Heart right ventricle (tissue), 16 donors: ENCODE data around the gene TCERG1L. TPM values are rescaled to one million over a fixed set of nuclear protein-coding genes. Genes with fewer than 3 reads are reported as not detected.

Experiments
- ATAC-seq, 8 donors: fragments of 200-7000 bp; cut with Tn5 transposase; one replicate each; pipeline ENCODE4 v1.9.1; 2020; ENCODE audit warnings: mild to moderate bottlenecking in 8 of 8, moderate library complexity in 8 of 8, moderate number of reproducible peaks in 1 of 8
- DNase-seq, 2 donors: peaks; one replicate each; pipeline ENCODE4 v3.0.0-alpha.2; 2020
- H3K27ac ChIP-seq, 10 donors: fragments of 200-600 bp; sonication (generic) in 2 of 10; one replicate each; pipeline versions ENCODE4 v1.5.0 to v1.8.0; 2020 to 2022; ENCODE audit warnings: mild to moderate bottlenecking in 3 of 10
- H3K27me3 ChIP-seq, 7 donors: fragments of 200-600 bp; one replicate each; pipeline ENCODE4 v1.8.0; 2021 to 2022; ENCODE audit warnings: mild to moderate bottlenecking in 2 of 7
- H3K36me3 ChIP-seq, 9 donors: fragments of 200-600 bp; sonication (generic) in 1 of 9; one replicate each; pipeline versions ENCODE4 v1.5.0 to v1.8.0; 2020 to 2022; ENCODE audit warnings: mild to moderate bottlenecking in 2 of 9
- H3K4me1 ChIP-seq, 9 donors: fragments of 200-600 bp; sonication (generic) in 1 of 9; one replicate each; pipeline versions ENCODE4 v1.5.0 to v1.8.0; 2020 to 2022; ENCODE audit warnings: mild to moderate bottlenecking in 4 of 9
- H3K4me3 ChIP-seq, 10 donors: fragments of 200-600 bp; sonication (generic) in 2 of 10; one replicate each; pipeline versions ENCODE4 v1.5.0 to v1.8.0; 2020 to 2022; ENCODE audit warnings: mild to moderate bottlenecking in 7 of 10, moderate library complexity in 2 of 10
- H3K9me3 ChIP-seq, 11 donors: fragments of 200-600 bp in 10 of 11; sonication (generic) in 2 of 11; one replicate each; pipeline versions ENCODE4 v1.5.0 to v1.8.0; 2013 to 2022; ENCODE audit warnings: mild to moderate bottlenecking in 2 of 11, control low read depth in 1 of 11, moderate library complexity in 1 of 11
- CTCF ChIP-seq, 9 donors: fragments of 200-600 bp; sonication (generic) in 2 of 9; IDR thresholded peaks; one replicate each; pipeline versions ENCODE4 v1.5.0 to v1.8.0; 2021 to 2022; ENCODE audit warnings: antibody characterized with exemption in 9 of 9, mild to moderate bottlenecking in 5 of 9, moderate library complexity in 1 of 9
- WGBS, 2 donors: extraction: QIAGEN DNeasy Blood & Tissue Kit; methylation state at CpG; one replicate each; pipeline ENCODE4 v1.1.7; 2013; ENCODE audit warnings: inconsistent platforms in 1 of 2; 5-methylcytosine and 5-hydroxymethylcytosine counted together
- intact Hi-C, 10 donors: fragments of 100-400 bp; cut with DNase I; formaldehyde crosslinking; loops; one replicate each; pipeline versions ENCODE4 v1.11.1 to v1.14.2; 2022
- polyA plus RNA-seq, 2 donors: library from polyadenylated mRNA; stranded (reverse); fragments of 200-250 nt; gene quantifications; one replicate each; pipeline ENCODE4 v1.2.3, GENCODE V29; 2013
- total RNA-seq, 10 donors: library from RNA; stranded (reverse); fragmentation: NEBNext Ultra II Directional in 3 of 10; extraction: Animal tissue kit (Norgen Biotek cat#: 25700) in 3 of 10; gene quantifications; one replicate each; pipeline versions ENCODE4 v1.2.1 to v1.2.4, GENCODE V29; 2021 to 2023
- donor health status: Arrhythmogenic right ventricular cardiomyopathy.
- donor health status: ischemic (EF 13 %, LVEDD 7.1; RV severe dilation, severe dysfunction).
- donor health status: healthy with polysubstance abuse.
- donor health status: DM: no; HTN: yes; CAD: no.
- donor health status: DM: no; HTN: no; CAD: no.
- donor health status: ischemic (EF 25% LVEDD 6.9; RV normal size, moderate dysfunction).
- donor health status: ischemic (EF 25% LVEDD 5.7; RV mildly dilated, moderate dysfunction).
- donor health status: healthy.
- donor health status: DM: yes; HTN: yes; CAD: no.
- donor health status: Ischemic cardiomyopathy.
- donor health status: ischemic (EF 35%, LVEDD 5.7; RV mildly dilated, moderate dysfunction).
- donor health status: nonischemic (EF 11% LVEDD 7.7; RV severe dilation, severe dysfunction).
- donor health status: DM: yes; HTN: yes; CAD: no.
- donor health status: PGD.
- donor health status: ischemic (EF 29% LVEDD 5.4; RV normal size, mild dysfunction).
- donor health status: nonischemic (EF 23%, LVEDD 6.1; RV moderate dilation, normal function).

Gene TCERG1L
- total and polyA plus RNA-seq, 12 donors: 0.09 TPM; not detected in 10

- TF ChIP-seq CTCF (IDR thresholded peaks at IDR 0.05): no peak
- H3K27ac ChIP-seq: no peak overlapping the region
- H3K36me3 ChIP-seq: no peaks in the 10 kb centered on the region
- H3K4me3 ChIP-seq: no peak overlapping the region
- H3K27me3 ChIP-seq: peaks cover 0 to 58% (median 29%) of the 10 kb centered on the region in 7 donors
- ATAC-seq: no peak
- no peak for DNase-seq
- H3K4me1 ChIP-seq: no peaks in the 10 kb centered on the region
- H3K9me3 ChIP-seq: peaks cover 0 to 12% (median 6%) of the 10 kb centered on the region in 11 donors
- WGBS, 2 donors: 81 to 86% methylated on average over 2 of the region's 2 CpGs
- intact Hi-C loops: no loop called here
Measured at GRCh38 chr10:131063311-131063710, 248.2 kb downstream of the TCERG1L start.

GRCh38 chr10:131062621-131063260, 248.8 kb downstream of the TCERG1L start:
- peaks cover 0 to 52% (median 24%) of the 10 kb centered on the region in 7 donors for H3K27me3 ChIP-seq
- TF ChIP-seq CTCF (IDR thresholded peaks at IDR 0.05): no peak

GRCh38 chr10:131061216-131061615, 250.3 kb downstream of the TCERG1L start:
- intact Hi-C loops: no loop called here
- WGBS, 2 donors: 44 to 57% methylated on average over 11 of the region's 11 CpGs
- peaks cover 0 to 13% (median 6%) of the 10 kb centered on the region in 11 donors for H3K9me3 ChIP-seq
- peaks cover 0 to 51% (median 25%) of the 10 kb centered on the region in 7 donors for H3K27me3 ChIP-seq
- no peak for DNase-seq
- H3K4me1 ChIP-seq: no peaks in the 10 kb centered on the region
- H3K27ac ChIP-seq: no peak overlapping the region
- H3K4me3 ChIP-seq: no peak overlapping the region
- TF ChIP-seq CTCF (IDR thresholded peaks at IDR 0.05): no peak
- no peak for ATAC-seq
- no peaks in the 10 kb centered on the region for H3K36me3 ChIP-seq

More at GRCh38 chr10:131062621-131063260, 248.8 kb downstream of the TCERG1L start:
- WGBS, 2 donors: 77 to 84% methylated on average over 10 of the region's 10 CpGs
- ATAC-seq (no peak), DNase-seq (no peak)
- Histone ChIP-seq H3K36me3 (no peaks in the 10 kb centered on the region), H3K4me3 (no peak overlapping the region), H3K9me3 (peaks cover 0 to 13% (median 6%) of the 10 kb centered on the region in 11 donors), H3K4me1 (no peaks in the 10 kb centered on the region), H3K27ac (no peak overlapping the region)
- intact Hi-C loops: no loop called here

GRCh38 chr10:131059881-131060280, 251.6 kb downstream of the TCERG1L start:
- Histone ChIP-seq H3K27ac (no peak overlapping the region), H3K4me3 (no peak overlapping the region), H3K36me3 (no peaks in the 10 kb centered on the region), H3K9me3 (peaks cover 0 to 13% (median 6%) of the 10 kb centered on the region in 11 donors), H3K4me1 (no peaks in the 10 kb centered on the region), H3K27me3 (peaks cover 0 to 48% (median 34%) of the 10 kb centered on the region in 7 donors)
- intact Hi-C loops: no loop called here
- no peak for TF ChIP-seq CTCF (IDR thresholded peaks at IDR 0.05)
- ATAC-seq (no peak), DNase-seq (no peak)
- 86 to 92% methylated on average over 6 of the region's 6 CpGs for WGBS, 2 donors
